Measurements from ENCODE around the gene AKAP11. TPM values are rescaled to one million over a fixed set of nuclear protein-coding genes. Genes with fewer than 3 reads are reported as not detected.
A peak's percentile ranks its signal among the peaks of the same experiment; 100 is the strongest.

The AKAP11 gene
- total and polyA plus RNA-seq, 9 of the 15 experiments (the other 6 are each of a cell fraction or from before 2014, with no cell fraction given): 2.2 to 31.3 (median 10.9) TPM

DNA sequence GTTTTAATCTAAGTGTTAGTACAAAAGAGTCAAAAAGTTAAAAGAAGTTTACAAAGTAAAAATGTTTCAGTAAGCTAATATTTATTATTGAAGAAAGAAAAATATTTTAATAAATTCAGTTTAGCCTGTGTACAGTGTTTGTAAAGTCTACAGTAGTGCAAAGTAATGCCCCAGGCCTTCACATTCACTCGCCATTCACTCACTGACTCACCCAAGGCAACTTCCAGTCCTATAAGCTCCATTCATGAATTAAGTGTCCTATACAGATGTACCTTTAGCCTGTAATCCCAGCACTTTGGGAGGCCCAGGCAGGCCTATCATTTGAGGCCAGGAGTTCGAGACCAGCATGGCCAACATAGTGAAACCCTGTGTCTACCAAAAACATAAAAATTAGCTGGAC, 24.1 kb upstream of the AKAP11 start (continued):
- TF ChIP-seq GABPA (tag; conservative IDR thresholded peaks at IDR 0.05; ENCODE audit: low read depth) (no peak), DEAF1 (CRISPR knock-in tag; IDR thresholded peaks at IDR 0.05) (no peak), ZNF589 (CRISPR knock-in tag; IDR thresholded peaks at IDR 0.05; ENCODE audit: low read depth) (no peak), SIRT6 (IDR thresholded peaks at IDR 0.05; ENCODE audit: low read depth, low read length) (no peak), ETV1 (tag; conservative IDR thresholded peaks at IDR 0.05; ENCODE audit: low read depth) (no peak), PRPF4 (IDR thresholded peaks at IDR 0.05; ENCODE audit: insufficient read depth, low read depth, low read length, poor library complexity, severe bottlenecking) (no peak), ZFP1 (CRISPR knock-in tag; IDR thresholded peaks at IDR 0.05) (no peak), SMAD3 (CRISPR knock-in tag; conservative IDR thresholded peaks at IDR 0.05) (no peak), KLF10 (CRISPR knock-in tag; IDR thresholded peaks at IDR 0.05) (no peak)

DNA sequence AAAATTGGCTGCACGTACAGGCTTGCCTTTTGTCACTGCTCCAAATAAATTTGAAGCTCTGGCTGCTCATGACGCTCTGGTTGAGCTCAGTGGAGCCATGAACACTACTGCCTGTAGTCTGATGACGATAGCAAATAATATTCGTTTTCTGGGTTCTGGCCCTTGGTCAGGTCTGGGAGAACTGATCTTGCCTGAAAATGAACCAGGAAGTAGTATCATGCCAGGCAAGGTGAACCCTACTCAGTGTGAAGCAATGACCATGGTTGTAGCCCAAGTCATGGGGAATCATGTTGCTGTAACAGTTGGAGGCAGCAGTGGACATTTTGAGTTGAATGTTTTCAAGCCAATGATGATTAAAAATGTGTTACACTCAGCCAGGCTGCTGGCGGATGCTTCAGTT, 16.1 kb upstream of the AKAP11 start:
- no peak for FAIRE-seq
- 0 out of 2 replicates have a peak, but pooled peaks have one; percentile 36 for TF ChIP-seq ZNF592 (IDR thresholded peaks at IDR 0.05)
- TF ChIP-seq NR2C1 (IDR thresholded peaks at IDR 0.05): no peak
- TF ChIP-seq NR2C1 (tag; IDR thresholded peaks at IDR 0.05): no peak

More for the DNA sequence above, 16.1 kb upstream of the AKAP11 start:
- DNase-seq (ENCODE audit: extremely low read depth in 1 of 4, low spot score in 3 of 4): no peak
- Histone ChIP-seq H4K20me1 (replicated peaks; ENCODE audit: control insufficient read depth, insufficient read depth, low read length) (no peaks in the 10 kb centered on the region), H2AFZ (ENCODE audit: low read depth, low read length) (peak overlapping the region; percentile 83), H3K27me3 (ENCODE audit: control insufficient read depth in 2 of 2, insufficient read depth in 2 of 2, low read length in 2 of 2) (no peaks in the 10 kb centered on the region), H3K4me2 (ENCODE audit: insufficient read depth, low read length) (no peak overlapping the region; the same call in 1 of the 2 replicates), H3K9me3 (replicated peaks; ENCODE audit: control insufficient read depth, insufficient read depth, low read depth, low read length) (peaks cover 9% of the 10 kb centered on the region), H3K9me1 (ENCODE audit: control insufficient read depth, insufficient read depth, low read length) (no peaks in the 10 kb centered on the region), H3K4me3 (no peak overlapping the region), H3K4me1 (replicated peaks in 1 of 2; ENCODE audit: control insufficient read depth in 2 of 2, insufficient read depth in 2 of 2, low read length in 2 of 2) (peaks cover 3 to 26% of the 10 kb centered on the region in 2 experiments; a peak in 3 of 5 replicates), H3K9ac (ENCODE audit: insufficient read depth in 1 of 2, low read depth in 2 of 2, low read length in 2 of 2) (no peak overlapping the region), H3K36me3 (ENCODE audit: control insufficient read depth, insufficient read depth, low read length) (peaks cover 2% of the 10 kb centered on the region; the same call in 2 of the 3 replicates), H3K79me2 (ENCODE audit: control insufficient read depth, insufficient read depth, low read length) (no peaks in the 10 kb centered on the region), H3K27ac (ENCODE audit: extremely low read depth, low read depth, low read length) (no peak overlapping the region; the same call in 2 of the 3 replicates)
- ChIA-PET CTCF (ENCODE audit: low intra/inter-chr PET ratio) (no interaction called here), POLR2A (no interaction called here)
- no peak for ATAC-seq
- WGBS (ENCODE audit: insufficient coverage, low coverage, missing lambda C conversion rate): 58% methylated on average over 5 of the region's 5 CpGs
- in situ Hi-C loops (cut with MboI): no loop called here
- intact Hi-C loops (cut with micrococcal nuclease): no loop called here
- BruUV-seq (replicated peaks): no TSS peak

All from K562 (cell line).